Muscle of leg (tissue), 11 donors: ENCODE data around the gene SCN1A. TPM values are rescaled to one million over a fixed set of nuclear protein-coding genes. Genes with fewer than 3 reads are reported as not detected.
"Not testable (repeated sequence)": the region's sequence is repeated elsewhere in the genome, so short reads cannot be mapped to it uniquely, and the experiment has no call there.

Source experiments
- DNase-seq: peaks from one replicate; pipeline ENCODE4 v3.0.0; 2013
- H3K27ac ChIP-seq: one replicate; pipeline ENCODE4 v1.5.1; 2013; ENCODE audit warnings: mild to moderate bottlenecking, low read length, control low read depth
- H3K27me3 ChIP-seq: one replicate; pipeline ENCODE4 v1.6.1; 2013; ENCODE audit warnings: low read length; ENCODE audit not compliant: control insufficient read depth, insufficient read depth
- H3K36me3 ChIP-seq: one replicate; pipeline ENCODE4 v1.6.1; 2013; ENCODE audit warnings: low read length; ENCODE audit not compliant: control insufficient read depth, insufficient read depth
- H3K4me1 ChIP-seq: one replicate; pipeline ENCODE4 v1.6.1; 2013; ENCODE audit warnings: low read length; ENCODE audit not compliant: control insufficient read depth, insufficient read depth
- H3K4me3 ChIP-seq: one replicate; pipeline ENCODE4 v1.5.1; 2013; ENCODE audit warnings: low read length, control low read depth
- H3K9me3 ChIP-seq: replicated peaks from 2 replicates; pipeline ENCODE4 v1.6.1; 2013; ENCODE audit warnings: low read depth, low read length; ENCODE audit not compliant: control insufficient read depth
- WGBS: methylation state at CpG from one replicate; pipeline ENCODE4 v1.1.5; 2013; ENCODE audit warnings: missing lambda C conversion rate; ENCODE audit not compliant: insufficient coverage; 5-methylcytosine and 5-hydroxymethylcytosine counted together
- polyA plus RNA-seq, 8 donors: library from polyadenylated mRNA; unstranded; fragments of 120-200 nt; gene quantifications; one replicate each; pipeline versions ENCODE4 v1.2.1 to v1.2.3, GENCODE V29; 2013; ENCODE audit warnings: inconsistent platforms in 1 of 8, low replicate concordance in 1 of 8; ENCODE audit not compliant: insufficient read length in 8 of 8, insufficient read depth in 1 of 8
- total RNA-seq: library from RNA; stranded (reverse); fragments of 120-200 nt; gene quantifications from one replicate; pipeline ENCODE4 v1.2.4, GENCODE V29; 2013

Gene SCN1A
- total and polyA plus RNA-seq, 9 donors: 0.03 to 0.26 (median 0.09) TPM; not detected in 1

DNA sequence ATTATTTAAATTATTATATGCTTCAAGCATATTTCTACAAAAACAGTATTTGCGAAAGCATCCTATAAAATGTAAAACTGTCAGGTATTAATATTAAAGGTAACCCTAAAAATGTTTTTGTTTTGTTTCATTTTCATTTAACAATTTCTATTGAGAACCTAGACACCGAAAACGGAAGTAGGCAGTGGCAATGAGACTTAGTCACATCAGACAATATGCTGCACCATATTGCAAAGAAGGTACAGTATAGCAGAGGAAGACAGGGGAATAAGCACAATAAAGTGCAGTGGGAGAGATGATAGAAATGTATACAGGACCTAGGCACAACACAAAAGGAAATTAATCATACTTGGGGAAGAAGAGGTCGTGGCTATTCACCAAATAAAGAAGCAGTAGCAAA lies 12.2 kb downstream of the SCN1A start:
- Histone ChIP-seq H3K9me3 (no peaks in the 10 kb centered on the region), H3K4me1 (no peaks in the 10 kb centered on the region), H3K4me3 (no peak overlapping the region), H3K27ac (no peak overlapping the region), H3K27me3 (no peaks in the 10 kb centered on the region), H3K36me3 (no peaks in the 10 kb centered on the region)
- DNase-seq: no peak
- WGBS: no CpG with 5 or more reads among the region's 4 CpGs

- Histone ChIP-seq H3K27me3 (no peaks in the 10 kb centered on the region), H3K4me3 (no peak overlapping the region)
Measured at GRCh38 chr2:166112193-166112605, 15.6 kb downstream of the SCN1A start.

GRCh38 chr2:166106431-166107015 lies 21.3 kb downstream of the SCN1A start:
- Histone ChIP-seq H3K9me3 (no peaks in the 10 kb centered on the region), H3K27me3 (no peaks in the 10 kb centered on the region), H3K4me1 (no peaks in the 10 kb centered on the region), H3K36me3 (no peaks in the 10 kb centered on the region), H3K4me3 (no peak overlapping the region), H3K27ac (no peak overlapping the region)
- peak; percentile 22 for DNase-seq
- 80% methylated on average over 1 of the region's 7 CpGs for WGBS

More at GRCh38 chr2:166112193-166112605, 15.6 kb downstream of the SCN1A start:
- no CpG with 5 or more reads among the region's 1 CpG for WGBS
- DNase-seq: no peak
- Histone ChIP-seq H3K9me3 (no peaks in the 10 kb centered on the region), H3K4me1 (no peaks in the 10 kb centered on the region), H3K27ac (no peak overlapping the region), H3K36me3 (no peaks in the 10 kb centered on the region)

DNA sequence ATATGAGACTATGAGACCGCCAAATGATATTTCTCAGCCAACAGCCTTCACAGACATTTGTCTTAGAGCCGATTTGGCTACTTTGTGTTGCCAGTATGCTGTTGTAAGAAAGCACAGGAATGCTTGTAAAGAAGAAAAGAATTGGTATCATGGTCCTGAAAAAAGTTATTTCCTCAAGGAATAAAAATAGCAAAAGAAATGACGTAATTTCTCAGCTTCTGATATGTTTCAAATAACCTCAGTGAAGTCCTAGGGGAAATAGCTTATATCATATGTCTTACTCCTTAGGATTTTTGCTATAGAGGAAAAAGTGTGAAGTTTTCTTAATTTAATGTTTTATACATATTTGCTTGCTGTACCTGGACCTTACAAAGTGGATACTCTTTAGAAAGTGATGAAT lies 23.0 kb downstream of the SCN1A start:
- no peak for DNase-seq
- no peaks in the 10 kb centered on the region for H3K9me3 ChIP-seq
- no peaks in the 10 kb centered on the region for H3K4me1 ChIP-seq
- H3K27ac ChIP-seq: no peak overlapping the region
- H3K36me3 ChIP-seq: no peaks in the 10 kb centered on the region
- H3K27me3 ChIP-seq: no peaks in the 10 kb centered on the region
- no peak overlapping the region for H3K4me3 ChIP-seq
- WGBS: no CpG with 5 or more reads among the region's 3 CpGs

- Histone ChIP-seq H3K4me1 (no peaks in the 10 kb centered on the region), H3K27me3 (no peaks in the 10 kb centered on the region), H3K36me3 (no peaks in the 10 kb centered on the region), H3K4me3 (no peak overlapping the region), H3K27ac (no peak overlapping the region), H3K9me3 (no peaks in the 10 kb centered on the region)
- WGBS: no CpG with 5 or more reads among the region's 1 CpG
- DNase-seq: no peak
Measured at GRCh38 chr2:166104084-166104483, 23.7 kb downstream of the SCN1A start.

DNA sequence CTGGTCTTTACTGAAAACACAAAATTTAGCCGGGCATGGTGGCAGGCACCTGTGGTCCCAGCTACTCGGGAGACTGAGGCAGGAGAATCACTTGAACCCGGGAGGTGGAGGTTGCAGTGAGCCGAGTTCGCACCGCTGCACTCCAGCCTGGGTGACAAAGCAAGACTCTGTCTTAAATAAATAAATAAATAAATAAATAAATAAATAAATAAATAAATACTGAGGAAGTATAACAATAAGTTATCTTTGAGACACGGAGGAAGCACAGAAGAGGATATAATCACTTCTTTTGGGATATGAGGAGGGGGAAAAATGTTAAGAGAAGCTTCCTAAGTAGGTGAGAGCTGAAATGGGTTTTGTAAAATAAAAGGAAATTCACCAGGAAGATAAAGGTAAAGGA lies 24.5 kb downstream of the SCN1A start:
- 87% methylated on average over 2 of the region's 7 CpGs for WGBS
- H3K4me3 ChIP-seq, H3K27ac ChIP-seq, DNase-seq, H3K27me3 ChIP-seq, H3K9me3 ChIP-seq, H3K36me3 ChIP-seq, H3K4me1 ChIP-seq: not testable (repeated sequence)

- no peaks in the 10 kb centered on the region for H3K9me3 ChIP-seq
- no peak overlapping the region for H3K4me3 ChIP-seq
- no CpG with 5 or more reads among the region's 1 CpG for WGBS
- no peaks in the 10 kb centered on the region for H3K36me3 ChIP-seq
- no peak overlapping the region for H3K27ac ChIP-seq
- no peaks in the 10 kb centered on the region for H3K4me1 ChIP-seq
- H3K27me3 ChIP-seq: no peaks in the 10 kb centered on the region
- no peak for DNase-seq
Measured at GRCh38 chr2:166094325-166094724, 33.5 kb downstream of the SCN1A start.

GRCh38 chr2:166092889-166093288 lies 34.9 kb downstream of the SCN1A start:
- Histone ChIP-seq H3K4me1 (no peaks in the 10 kb centered on the region), H3K27ac (no peak overlapping the region), H3K36me3 (no peaks in the 10 kb centered on the region), H3K9me3 (no peaks in the 10 kb centered on the region), H3K27me3 (no peaks in the 10 kb centered on the region), H3K4me3 (no peak overlapping the region)
- WGBS: 60% methylated on average over 1 of the region's 3 CpGs
- no peak for DNase-seq

GRCh38 chr2:166091439-166091838 lies 36.4 kb downstream of the SCN1A start:
- Histone ChIP-seq H3K36me3 (no peaks in the 10 kb centered on the region), H3K27ac (no peak overlapping the region), H3K9me3 (no peaks in the 10 kb centered on the region), H3K4me3 (no peak overlapping the region), H3K27me3 (no peaks in the 10 kb centered on the region), H3K4me1 (no peaks in the 10 kb centered on the region)
- no peak for DNase-seq
- no CpG with 5 or more reads among the region's 3 CpGs for WGBS

- DNase-seq: no peak
- H3K27ac ChIP-seq: no peak overlapping the region
- no peaks in the 10 kb centered on the region for H3K36me3 ChIP-seq
- no peak overlapping the region for H3K4me3 ChIP-seq
- H3K4me1 ChIP-seq: no peaks in the 10 kb centered on the region
- no peaks in the 10 kb centered on the region for H3K27me3 ChIP-seq
- H3K9me3 ChIP-seq: no peaks in the 10 kb centered on the region
- 50% methylated on average over 1 of the region's 5 CpGs for WGBS
Measured at GRCh38 chr2:166090908-166091307, 36.9 kb downstream of the SCN1A start.

DNA sequence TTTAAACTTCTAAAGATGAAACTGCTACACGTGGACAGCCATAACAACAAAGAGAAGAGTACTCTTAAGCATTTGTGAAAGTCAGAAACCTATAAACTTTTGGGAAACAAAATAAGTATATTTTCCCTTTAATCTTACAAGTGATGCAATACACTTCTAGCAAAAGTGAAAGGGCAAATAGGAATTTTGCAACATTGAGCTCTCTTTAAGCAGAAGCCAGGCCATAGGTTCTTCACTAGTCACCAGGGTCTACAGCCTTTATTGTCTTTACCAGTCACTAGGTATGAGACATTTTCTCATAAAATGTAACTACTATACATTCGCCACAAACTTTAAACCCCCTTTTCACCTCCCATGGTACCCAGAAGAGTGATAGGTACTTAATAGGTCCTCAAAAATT lies 37.5 kb downstream of the SCN1A start:
- H3K9me3 ChIP-seq: no peaks in the 10 kb centered on the region
- no peak for DNase-seq
- H3K27me3 ChIP-seq: no peaks in the 10 kb centered on the region
- H3K4me3 ChIP-seq: no peak overlapping the region
- H3K27ac ChIP-seq: no peak overlapping the region
- H3K36me3 ChIP-seq: no peaks in the 10 kb centered on the region
- WGBS: no CpG with 5 or more reads among the region's 2 CpGs
- H3K4me1 ChIP-seq: no peaks in the 10 kb centered on the region
